Stimulated activated CD4-positive, alpha-beta T cell treated with anti-CD3 and anti-CD28 coated beads, TNF-alpha, amount 100 ng/mL, for 24 hours (primary cell): Measurements from ENCODE around the gene RCSD1.

Experiments used
- DNase-seq, 3 experiments: peaks; one replicate each; pipeline ENCODE4 v3.0.0-alpha.2; 2020; ENCODE audit warnings: low read depth in 3 of 3

The RCSD1 gene

DNA sequence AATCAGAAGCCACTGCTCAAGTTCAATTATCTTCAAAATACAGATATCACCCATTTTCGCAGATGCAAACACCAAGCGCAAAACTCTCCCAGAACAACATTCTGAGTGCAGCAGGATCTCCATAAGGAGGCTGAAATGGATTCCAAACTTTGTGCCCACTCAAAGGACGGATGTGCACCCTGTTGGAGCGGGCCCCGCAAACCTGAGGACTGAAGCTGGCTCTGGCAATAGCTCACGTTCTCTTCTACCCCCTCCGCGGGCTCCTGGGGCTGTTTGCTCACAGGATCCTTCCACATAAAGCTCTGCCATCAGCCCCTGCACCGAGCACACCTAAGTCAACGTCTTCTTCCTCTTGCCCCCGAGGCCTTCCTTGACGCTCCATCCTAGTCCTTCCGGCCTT is 11.7 kb upstream of the RCSD1 start:
- DNase-seq: no peak

DNA sequence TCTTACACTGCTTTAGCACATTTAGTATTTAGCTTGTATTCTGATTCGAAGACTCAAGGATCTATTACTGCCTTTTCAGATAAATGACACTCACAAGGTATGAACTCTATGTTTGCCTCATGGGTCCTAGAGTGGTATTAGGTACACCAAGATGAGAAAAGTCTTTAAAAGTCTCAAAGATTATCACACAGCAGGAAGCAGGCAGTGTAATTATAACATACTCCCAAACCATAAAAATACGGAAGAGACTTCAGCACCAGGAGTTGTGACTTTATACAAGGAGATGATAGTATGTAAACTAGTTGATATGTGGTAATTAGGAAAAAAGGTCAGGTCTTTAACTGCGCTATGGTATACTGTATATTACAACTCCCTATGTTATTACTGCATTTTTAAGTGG is 11.2 kb upstream of the RCSD1 start:
- no peak for DNase-seq

DNA sequence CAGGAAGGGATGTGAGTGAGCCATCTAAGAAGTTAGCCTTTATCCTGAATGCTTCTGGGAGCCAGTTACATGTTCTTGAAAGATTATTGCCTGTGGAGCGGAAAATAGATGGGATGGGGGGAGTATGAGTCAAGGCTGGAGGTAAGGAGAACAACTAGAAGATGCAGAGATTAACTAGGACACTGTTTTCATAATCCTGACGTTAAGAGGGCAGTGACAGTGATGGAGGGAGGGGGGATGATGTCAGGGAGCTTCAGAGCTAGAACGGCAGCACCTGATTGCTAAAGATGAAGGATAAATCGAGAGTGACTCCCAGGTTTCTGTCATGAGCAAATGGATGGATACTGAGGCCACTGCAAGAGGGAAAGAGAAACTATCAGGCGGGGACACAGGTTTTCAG is 10.0 kb upstream of the RCSD1 start:
- no peak for DNase-seq

DNA sequence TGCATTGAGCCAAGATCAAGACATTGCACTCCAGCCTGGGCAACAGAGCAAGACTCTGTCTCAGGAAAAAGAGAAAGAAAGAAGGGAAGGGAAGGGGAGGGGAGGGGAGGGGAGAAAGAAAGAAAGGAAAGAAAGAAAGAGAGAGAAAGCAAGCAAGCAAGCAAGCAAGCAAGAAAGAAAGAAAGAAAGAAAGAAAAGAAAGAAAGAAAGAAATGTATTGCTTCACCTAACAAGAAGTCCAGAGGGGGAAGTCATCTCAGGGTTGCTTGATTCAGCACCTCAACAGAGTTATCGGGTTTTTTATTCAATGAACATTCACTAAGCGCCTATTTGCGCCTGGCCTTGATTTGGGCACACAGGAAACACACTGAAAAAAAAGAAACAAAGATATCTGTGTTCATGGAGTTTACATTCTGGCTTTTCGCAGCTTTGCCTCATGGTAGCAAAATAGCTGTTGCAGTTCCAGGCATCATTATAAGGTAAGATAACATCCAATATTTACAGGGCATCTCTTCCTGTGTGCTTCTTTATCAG is 8.2 kb upstream of the RCSD1 start:
- no peak for DNase-seq

DNA sequence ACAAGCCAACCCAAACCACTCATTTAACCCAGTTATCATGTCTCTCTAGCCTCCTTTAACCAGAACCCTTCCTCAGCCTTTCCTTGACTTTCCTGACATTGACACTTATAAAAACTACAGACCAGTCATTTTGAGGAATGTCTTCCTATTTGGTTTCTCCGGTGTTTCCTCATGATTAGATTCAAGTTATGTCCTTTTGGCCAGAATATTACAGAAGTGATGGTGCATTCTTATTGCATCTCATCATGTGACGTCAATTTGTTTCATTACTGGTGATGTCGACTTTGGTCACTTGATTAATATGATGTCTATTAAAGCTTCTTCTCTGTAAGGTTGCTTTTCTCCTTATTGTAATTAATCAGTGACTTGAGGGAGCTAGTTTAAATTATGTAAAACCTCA is 6.1 kb upstream of the RCSD1 start:
- no peak for DNase-seq

DNA sequence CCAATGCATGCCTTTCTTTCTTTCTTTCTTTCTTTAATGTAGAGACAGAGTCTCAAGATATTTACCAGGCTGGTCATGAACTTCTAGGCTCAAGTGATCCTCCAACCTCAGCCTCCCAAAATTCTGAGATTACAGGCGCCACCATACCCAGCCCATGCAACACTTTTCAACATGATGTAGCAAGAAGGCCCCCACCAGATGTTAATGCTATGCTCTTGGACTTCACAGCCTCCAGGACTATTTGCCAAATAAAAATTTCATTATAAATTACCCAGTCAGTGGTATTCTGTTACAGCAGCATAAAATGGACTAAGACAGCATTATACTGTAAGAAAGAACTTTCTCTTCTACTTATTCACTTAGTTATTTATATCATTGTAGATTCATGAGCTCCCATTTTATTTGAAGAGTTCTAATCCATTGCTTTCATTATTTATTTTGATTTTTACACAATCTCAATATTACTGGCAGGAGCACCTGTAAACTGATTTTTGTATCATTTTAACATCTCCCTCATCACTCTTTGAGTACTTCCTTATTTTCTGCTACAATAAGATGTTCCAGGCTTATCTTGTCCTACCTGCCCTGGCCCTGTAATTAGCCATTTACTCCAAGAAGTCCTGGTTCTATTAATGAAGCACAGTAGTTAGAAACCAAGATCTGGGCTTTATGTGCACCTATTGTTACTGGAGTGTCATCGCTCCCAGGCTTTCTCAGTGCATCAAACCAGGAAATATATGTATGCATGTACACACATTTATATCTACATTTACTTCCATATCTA is 4.8 kb upstream of the RCSD1 start:
- DNase-seq: no peak

DNA sequence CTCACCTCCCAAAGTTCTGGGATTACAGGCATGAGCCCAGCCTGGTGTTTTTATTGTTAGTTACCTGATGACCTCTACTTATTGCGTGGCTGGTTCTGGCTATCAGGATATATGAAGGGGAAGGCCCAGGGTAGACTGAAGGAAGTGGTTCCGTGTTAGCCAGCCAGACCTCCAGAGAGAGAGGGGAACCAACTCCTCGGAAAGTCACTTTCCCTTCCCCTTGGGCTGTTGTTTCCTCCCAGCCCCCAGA is 2.5 kb upstream of the RCSD1 start:
- no peak for DNase-seq

DNA sequence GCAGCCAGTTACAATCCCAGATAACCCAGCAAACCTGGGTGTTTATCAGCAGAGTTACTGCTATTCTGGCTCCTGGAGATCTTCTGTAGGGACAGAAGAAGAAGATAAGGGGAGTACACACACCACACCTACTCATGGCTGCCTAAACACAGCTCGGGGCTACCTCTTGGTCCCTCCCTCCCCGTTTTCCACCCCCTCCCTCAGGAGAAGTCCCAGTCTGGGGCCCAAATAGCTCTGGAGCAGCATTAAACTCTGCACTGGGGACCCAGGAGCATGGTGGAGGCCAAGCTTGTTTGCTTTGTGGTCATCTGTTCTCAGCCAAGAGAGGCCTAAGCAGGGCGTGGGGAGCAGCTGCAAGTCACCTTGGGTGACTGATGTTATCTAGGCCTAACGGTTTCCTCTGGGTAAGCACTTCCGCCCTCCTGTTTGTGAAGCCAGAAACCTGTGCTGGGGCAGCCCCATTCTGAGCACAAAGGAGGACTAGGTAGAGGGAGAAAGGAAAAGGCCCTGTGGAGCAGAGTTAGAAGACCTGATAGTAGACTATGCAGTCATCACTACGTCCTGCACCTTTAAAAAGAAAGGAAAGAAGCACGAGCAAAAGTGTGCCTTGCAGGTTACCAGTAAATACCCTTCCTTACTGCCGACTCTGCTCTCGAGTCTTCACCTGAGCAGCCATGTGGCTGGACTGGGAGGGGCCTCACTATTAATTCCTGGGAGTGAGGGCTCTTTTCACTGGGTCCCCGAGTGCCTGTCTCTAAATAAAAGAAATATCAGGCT is 2.0 kb upstream of the RCSD1 start:
- DNase-seq: peak; percentile 46 to 77 (median 55)

DNA sequence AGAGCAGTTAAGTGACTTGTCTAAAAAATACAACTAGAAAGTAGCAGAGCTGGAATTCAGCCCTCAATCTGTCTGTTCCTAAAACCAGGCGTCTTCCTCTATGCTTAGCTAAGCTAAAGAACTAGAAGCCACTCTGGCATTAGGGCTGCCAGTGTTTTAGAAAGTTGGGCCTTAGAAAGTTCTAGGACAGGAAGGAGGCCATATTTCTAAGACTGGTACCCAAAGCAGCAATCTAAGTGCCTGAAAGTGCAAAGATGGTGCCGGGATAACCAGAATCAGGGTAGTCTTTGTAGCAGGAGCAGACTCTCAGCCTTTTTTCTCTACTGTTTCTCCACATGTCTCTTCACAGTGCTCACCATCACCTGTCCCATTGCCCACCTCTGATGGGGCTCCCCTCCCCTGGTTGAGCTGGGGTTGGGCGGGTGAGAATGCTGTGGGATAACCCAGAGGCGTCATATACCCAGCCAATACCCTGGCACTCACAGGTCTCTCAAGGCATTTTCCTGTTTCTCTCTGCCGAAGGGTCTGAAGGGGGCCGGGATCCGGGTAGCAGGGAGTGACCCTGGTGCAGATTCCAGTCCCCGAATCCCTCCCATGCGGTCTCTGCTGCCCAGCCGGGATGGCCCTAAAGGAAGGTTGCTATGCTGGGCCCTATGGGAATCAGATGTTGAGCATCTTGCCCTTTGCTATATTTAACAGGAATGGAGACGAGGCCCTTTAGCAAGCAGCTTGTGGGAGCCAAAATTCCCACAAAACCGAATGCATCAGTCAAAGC is 1.1 kb upstream of the RCSD1 start:
- no peak for DNase-seq

DNA sequence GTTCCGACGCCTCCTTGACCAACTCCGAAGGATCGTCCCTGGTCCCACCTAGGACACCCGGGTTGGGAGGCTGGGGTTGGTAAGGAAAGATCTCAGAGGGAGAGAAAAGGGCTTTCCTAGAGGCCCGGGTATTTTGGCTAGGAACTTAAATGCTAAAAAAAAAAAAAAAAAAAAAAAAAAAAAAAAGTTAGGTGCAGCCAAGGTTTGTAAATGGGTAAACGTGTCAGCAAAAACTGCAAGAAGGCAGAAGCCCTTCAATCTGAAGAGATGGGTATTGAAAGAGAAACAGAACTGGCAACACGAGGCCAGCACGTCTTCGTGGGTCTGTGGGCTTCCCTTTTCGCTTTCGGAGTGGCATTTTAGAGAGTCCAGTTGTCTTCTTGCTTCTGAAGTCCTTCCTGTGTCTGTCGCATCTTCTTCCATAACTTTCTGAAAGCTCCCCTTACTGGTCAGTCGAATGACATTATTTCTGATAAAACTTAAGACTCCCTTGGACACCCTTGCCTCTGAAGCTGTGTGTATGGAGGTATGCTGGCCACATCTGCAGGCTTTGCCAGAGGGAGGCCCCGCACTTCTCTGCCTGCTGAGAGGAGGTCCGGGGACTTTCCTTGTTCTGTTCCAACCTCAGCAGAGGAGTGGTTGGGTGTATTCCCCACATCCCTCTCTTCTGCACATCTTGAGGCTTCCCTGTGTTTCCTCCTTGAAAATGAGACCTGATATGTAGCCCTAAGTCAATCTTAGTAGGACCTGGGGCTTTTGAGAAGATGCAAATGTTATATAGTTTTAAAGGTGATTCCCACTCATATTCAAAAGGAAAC is 745 bp downstream of the RCSD1 start:
- DNase-seq: no peak

DNA sequence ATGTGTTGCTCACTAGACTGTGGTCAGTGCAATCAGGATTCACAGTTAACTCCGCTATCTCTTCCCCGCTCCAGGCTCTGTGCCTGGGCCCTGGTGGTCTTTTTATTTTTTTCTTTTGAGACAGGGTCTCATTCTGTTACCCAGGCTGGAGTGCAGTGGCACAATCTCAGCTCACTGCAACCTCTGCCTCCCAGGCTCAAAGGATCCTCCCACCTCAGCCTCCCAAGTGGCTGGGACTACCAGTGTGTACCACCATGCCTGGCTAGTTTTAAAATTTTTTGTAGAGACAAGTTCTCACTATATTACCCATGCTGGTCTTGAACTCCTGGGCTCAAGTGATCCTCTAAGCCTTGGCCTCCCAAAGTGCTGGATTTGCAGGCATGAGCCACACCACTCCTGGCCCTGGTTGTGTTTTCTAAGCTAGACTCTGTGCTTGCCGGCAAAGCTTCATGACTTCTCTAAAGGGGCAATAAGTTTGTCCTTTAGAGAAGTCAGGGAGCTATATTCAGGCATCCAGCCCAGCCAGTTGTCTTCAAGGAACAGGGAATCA is 1.4 kb downstream of the RCSD1 start:
- DNase-seq: no peak

DNA sequence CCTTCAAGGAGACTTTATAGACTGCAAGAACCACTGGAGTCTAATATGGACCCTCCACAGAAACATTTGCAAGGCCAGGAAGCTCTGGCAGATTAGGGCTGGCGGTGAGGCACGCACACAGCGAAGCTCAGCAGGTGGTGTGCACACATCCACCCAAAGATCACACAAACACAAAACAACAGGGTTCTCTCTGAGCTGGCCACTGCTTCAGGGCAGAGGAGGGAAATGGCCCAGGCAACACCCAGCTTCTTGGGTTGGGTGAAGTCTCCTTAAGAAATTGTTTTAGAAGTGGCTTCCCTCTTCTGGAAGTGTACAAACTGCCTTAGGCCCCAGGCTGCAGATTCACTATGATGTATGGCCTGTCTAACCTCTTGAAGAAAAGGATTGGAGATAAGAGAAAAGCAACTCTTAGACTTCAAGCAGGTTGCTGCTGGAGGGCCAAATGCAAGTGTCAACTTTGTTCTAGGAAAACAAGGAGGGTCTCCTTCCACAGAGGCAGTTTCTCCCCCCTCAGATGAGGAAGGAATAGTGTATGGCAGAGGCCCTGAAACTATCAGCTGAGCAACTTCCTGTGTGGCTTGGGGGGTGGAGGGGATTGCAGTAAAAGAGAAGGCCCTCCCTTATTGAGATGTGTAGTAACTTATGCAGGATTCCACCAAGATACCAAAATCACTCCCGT is 2.0 kb downstream of the RCSD1 start:
- DNase-seq: no peak

DNA sequence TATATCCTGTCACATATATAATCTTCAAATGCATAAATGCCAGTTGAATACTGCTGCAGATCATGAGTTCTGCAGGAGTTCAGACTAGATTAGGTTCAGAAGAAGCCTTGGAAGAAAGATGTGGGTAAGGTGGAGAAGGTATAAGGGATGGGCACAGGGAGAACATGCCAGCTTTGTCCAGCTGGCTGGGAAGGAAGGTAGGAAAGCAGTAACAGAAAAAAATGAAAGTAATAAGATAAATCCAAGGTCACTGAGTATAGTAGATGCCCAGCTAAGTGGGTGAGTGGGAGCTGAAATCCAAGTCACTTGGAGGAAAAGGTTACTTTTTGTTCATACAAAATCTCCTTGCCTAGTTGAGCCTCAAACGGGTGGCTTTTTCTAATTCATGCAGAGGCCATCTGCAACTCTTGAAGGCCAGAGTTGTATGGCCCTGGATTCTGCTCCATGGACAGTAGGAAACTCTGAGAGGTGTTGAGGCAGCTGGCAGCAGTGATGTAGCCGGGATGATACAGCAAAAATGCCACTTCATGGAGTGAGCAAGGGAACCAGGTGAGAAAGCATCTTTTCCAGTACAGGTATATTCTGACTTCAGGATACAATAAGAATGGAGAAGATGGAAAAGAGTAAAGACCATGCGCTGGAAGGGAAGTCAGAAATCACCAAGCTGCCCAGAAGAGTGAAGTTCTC is 3.4 kb downstream of the RCSD1 start:
- DNase-seq: no peak

DNA sequence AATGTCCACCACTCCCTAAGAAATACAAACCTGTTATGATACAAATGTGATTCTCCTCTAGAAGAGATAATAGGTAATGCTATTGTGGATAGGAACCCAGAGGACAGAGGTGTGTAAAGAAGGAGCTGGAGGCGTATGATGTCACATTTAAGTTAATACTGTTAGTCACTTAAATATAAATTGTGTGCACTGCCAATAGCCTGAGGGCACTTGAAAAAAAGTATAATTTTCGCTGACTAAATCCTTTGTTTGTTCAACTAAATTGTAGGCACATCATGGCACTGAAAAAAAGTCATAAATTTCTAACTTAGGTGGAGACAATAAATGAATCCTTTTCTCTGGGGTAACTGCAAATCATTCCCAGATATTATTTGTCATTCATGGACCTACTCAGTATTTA is 4.4 kb downstream of the RCSD1 start:
- no peak for DNase-seq

DNA sequence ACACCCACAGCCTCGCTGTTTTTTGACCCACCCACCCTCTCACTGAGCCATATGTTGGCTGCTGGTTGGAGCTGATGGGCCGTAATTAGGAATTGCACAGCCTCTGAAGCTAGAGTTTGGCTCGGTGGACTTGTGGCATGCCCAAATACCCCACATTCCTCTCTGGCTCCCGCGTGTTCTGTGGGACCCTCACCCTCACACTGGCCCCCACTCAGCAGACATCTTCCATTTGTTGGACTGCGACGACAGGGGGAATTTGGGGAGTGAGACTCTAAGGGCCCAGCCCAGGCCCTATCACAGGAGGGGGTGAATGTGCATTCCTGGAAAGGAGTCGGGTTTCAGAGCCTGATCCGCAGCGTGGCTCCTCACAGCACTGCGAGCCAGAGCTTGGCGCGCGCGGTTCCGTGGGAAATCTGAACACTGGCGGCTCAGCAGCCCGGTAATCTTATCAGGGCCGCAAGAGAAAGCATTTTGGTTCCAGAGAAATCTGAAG is 5.2 kb downstream of the RCSD1 start:
- no peak for DNase-seq

DNA sequence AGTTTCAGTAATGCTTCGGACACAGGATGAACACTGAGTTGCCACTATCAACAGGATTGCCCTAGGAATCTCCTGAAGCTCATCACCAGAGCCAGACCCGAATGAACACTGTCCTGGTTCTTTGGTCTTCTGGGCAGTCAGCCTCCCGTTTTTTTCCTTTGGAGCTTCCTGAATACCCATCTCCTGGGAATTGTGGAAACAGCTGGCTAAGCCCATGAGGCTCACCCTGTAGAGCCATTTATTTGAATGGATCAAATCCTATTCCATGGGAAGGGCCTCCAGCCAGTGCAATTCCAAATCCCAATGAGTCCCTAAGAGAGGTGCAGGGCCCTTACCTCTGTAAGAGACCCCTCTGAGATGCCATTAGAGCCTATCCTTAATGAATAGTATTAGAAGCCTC is 5.9 kb downstream of the RCSD1 start:
- DNase-seq: no peak

DNA sequence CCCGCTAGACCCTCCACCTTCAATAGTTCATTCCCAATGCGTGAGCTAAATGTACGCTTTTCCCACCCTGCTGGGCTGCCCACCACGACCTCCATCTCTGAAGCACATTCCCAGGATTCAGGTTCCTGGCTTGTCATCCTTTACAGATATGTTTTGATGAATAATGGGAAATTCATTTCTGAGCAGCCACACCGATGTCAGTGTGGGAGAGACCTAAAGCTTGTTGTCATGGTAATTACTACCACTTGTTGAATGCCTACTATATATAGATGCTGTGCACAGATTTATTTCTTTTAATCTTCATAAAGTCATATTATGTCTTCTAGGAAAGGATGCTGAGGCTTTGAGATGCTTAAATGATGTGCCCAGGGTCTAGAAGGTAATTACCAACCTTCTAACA is 8.0 kb downstream of the RCSD1 start:
- DNase-seq: no peak

DNA sequence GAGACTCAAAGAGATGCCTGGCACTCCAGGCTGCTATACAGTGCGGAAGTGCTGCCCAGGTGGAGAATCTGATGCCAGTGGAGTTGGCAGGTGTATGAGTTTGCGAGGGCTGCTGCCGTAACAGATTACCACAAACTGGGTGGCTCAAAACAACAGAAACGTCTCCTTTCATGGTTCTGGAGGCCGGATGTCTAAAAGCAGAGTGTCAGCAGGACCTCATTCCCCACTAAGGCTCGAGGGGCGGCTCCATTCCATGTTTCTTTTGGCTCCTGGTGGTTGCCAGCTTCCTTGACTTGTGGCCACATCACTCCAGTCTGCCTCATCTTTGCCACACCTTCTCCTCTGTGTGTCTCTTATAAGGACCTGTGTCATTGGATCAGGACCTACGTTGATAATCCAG is 10.0 kb downstream of the RCSD1 start:
- DNase-seq: no peak

DNA sequence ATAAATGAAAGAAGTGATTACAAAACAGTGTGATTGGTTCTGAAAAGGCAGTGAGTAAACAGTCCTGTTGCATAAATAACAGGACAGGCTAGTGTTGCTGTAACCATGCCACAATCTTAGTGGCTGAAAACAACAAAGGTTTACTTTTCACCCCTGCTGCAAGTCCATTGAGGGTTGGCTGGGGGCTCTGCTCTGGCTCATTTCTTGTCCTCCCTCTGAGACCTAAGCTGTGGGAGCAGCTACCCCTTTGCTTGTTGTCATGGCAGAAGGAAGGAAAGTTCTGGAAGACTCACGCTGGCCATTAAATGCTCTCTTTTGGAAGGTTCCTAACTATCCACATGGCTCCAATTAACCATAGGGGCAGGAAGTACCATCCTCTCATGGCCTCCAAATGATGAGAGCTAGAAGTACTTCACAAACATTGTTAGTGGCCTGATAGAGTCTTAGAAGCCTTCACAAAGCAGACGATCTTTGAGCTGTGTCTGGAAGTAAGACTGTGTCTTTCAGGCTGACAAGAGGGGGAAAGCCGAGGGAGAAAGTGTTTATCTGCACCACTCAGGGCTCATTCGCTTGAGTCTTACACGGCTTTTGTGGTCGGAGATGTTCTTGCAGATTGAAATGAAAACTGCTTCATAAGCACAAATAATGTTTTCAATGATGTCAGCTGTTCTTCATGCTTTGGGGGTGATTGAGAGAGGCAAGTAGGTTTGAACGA is 11.9 kb downstream of the RCSD1 start:
- DNase-seq: no peak

DNA sequence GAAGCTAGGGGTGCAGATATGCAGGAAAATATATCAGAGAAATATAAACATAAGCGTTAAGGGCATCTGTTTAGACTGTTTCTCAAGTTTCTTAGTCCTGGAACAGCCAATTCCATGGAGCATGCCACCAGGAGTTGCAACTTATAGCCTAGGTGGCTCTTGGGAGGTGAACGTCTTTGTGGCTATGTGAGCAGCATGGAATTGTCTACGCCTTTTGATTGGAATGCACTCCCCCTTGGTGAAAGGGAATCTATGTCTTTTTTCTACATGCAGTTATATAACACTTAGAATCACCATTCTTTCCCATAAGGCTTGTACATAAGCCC is 12.4 kb downstream of the RCSD1 start:
- no peak for DNase-seq
